CD4-positive, alpha-beta T cell treated with Interleukin-15 for 1 hour (primary cell): ENCODE results near the gene RNF166.
A peak's percentile ranks its signal among the peaks of the same experiment; 100 is the strongest.

ENCODE experiments used
- DNase-seq: peaks from one replicate; pipeline ENCODE4 v3.0.0-alpha.2; 2020

RNF166 gene

DNA sequence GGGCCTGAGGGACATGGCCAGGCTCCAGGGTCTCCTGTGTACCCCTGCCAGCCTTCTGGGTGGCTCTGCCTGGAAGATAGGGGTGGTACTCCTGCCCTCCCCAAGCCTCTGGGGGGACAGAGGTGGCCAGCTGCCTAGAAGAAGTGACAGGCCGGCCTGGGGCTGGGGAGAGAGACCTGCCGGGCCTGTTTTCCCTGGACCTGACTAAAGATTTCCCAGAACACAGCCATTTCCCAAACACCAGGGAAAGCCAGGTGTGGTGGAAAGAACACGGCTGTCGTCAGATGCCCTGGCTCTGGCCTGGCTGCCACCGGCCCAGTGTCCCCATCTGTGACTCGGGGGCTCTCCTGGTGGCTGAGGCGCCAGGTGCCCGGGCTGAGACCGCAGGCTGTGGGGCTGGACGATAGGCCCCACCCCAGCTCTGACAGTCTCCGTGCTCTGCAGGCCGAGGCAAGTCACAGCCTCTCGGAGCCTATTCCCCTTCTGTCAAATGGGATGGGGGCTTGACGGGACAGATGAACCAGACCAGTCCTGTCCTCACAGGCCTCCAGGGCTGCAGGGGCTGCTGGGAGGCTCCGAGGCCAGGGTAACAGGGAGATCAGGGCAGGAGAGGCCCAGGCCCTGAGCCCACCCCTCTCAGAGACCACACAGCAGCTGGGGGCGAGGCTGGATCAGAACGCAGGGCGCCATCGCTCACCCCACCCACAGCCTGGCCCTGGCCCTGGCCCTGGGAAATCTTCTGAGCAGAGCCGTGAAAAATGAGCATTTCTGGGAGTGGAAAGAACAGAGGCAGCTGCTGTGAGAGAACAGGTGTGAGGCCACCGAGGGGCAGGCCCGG lies 33.1 kb upstream of the RNF166 start:
- DNase-seq, result no peak

DNA sequence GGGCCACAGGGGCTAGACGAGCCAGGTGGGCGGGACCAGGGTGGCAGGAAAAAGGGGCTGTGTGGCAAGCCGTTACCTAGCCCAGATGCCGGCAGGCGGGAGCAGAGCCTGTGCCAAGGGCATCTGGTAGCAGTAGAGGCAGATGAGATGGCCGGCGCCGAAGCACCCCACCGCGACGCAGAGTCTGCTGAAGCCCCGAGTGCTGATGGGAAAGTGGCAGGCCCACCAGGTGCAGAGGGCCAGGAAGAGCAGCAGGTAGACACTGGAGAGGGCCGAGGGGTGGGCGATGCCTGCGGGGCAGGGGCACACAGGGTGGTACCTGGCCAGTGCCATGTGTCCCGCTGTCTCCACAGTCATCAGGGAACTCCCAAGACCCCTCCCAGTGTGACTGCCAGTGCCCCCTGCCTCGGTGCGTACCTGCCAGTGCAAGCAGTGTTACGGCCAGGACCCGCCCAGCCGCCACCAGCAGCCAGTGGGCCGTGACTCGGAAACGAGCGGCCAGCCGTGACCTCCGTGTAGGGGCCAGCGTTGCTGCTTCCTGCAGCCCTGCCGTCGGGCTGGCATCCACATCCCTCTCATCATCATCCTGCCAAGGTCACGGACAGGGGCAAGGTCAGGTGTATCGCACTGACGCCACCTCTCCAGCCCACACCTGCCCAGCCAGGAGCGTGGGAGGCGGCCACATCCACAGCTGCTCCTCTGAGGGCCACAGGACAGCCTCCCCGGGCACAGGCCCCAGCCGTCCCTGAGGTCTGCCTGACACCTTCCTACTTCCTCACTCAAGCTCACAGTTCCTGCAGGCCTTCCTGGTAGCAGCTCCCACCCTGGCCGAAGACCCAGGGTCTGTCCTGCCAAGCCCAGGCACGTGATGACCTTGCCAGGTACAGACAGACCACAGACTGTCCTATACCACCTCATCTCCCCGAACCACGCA lies 32.2 kb upstream of the RNF166 start:
- DNase-seq, result no peak

DNA sequence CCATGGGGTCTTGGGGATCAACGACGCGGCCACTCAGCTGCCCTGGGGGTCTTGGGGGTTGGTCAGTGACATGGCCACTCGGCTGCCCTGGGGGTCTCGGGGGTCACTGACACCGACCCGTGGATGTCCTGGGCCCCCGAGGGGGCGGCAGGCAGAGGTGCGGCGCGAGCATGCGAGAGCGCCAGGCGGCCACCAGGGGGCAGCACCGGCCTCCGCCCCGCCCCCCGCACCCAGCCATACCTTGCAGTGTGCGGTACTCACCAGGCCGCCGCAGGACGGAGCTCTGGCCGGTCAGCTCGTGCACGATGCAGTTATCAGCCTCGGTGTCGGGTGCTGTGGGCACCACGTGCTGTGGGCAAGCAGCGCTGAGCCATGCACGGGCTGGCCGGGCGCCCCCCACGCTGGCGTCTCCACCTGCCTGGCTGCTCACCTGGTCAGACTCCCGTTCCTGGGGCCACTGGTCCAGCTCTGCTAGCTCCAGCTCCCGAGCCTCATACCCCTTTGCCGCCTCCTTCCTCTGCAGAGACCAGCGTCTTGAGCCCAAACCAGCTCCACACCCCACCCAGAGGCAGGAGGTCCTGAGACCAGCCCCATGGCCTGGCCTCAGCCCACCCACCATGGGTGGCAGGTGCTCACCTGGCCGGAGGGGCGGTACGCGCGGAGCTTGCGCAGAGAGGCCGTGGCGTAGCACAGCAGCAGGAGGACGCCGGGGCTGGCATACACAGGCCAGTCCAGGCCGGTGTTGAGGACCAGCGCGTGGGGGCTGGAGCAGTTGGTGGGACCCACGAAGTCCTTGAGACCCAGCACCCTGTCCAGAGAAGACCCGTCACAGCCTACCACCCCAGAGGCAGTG lies 31.3 kb upstream of the RNF166 start:
- DNase-seq, result peak; percentile 85

DNA sequence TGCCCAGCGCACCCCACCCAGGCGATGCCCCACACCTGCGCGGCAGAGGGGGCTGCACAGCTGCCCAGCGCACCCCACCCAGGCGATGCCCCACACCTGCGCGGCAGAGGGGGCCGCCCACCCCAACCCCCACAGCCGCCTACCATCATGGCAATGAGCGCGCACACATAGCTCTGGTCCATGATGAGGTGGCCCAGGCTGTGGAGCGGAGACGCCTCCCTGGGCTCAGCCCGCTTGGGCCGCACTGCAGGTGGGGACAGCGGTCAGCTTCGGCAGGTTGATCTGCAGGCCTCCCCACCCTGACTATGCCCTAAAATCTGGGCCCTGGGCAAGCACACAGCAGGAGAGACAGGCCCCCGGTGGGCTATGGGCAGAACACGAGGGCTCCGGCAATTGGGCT lies 30.3 kb upstream of the RNF166 start:
- no peak for DNase-seq

DNA sequence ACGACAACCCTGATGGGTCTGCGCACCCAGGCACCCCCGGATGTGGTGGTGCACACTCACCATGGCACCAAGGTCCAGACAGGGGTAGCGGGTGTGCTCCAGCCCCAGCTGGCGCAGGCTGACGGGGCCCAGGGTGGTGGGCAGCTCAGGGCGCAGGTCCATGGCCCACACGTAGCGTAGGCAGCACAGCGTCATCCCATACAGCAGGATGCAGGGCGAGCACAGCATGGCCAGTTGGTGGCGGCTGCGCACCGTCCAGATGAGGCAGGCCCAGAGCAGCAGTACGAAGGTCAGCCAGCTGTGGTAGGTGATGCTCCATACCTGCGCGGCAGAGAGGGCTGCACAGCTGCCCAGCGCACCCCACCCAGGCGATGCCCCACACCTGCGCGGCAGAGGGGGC lies 29.9 kb upstream of the RNF166 start:
- DNase-seq, result no peak

DNA sequence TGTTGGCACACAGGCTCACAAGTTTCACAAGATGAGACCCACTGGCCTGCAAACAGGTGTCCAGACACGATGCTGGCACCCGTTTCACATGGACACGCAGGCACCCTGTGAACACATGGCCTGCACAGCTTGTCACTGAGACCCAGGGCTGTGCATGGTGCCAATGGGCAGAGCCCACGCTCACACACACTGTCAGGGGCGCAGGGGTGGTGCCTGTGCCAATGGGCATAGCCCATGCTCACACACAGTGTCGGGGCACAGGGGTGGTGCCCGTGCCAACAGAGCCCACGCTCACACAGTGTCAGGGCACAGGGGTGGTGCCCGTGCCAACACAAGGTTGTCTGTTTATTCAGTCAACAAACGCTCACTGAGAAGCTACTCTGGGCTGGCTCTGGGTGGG lies 29.4 kb upstream of the RNF166 start:
- no peak for DNase-seq

DNA sequence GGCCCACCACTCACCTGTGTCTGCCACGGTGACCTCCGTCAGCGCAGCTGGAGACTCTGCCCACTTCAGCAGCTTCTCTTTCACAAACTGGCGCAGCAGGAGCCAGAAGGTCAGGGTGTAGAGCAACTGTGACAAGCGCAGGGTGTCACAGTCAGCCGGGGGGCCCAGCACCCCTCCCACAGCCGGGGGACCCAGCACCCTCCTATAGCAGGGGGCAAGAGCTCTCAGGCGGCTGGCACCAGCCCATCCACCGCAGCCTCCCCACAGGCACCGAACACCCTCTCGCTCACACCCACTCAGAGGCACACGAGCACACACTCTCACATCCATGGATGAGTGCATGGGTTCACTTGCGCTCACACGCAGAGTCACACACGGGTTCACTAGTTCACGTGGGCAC lies 28.9 kb upstream of the RNF166 start:
- no peak for DNase-seq

DNA sequence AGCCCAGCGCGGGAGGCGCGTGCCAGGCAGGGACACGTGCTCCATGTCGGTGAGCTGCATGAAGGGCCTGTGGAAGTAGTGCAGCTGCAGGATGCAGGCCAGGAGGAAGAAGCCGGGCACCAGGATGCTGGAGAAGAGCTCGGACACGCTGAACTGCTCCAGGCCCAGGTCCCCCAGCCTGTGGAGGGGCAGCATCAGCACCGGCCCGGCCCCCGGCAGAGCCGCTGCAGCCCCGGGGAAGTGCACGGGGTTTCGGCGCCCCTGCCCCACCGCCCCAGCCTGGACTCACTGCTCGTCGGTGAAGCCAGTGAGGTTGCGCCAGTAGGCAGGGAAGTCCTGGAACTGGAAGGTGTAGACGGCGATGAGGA lies 28.1 kb upstream of the RNF166 start:
- DNase-seq, result no peak

DNA sequence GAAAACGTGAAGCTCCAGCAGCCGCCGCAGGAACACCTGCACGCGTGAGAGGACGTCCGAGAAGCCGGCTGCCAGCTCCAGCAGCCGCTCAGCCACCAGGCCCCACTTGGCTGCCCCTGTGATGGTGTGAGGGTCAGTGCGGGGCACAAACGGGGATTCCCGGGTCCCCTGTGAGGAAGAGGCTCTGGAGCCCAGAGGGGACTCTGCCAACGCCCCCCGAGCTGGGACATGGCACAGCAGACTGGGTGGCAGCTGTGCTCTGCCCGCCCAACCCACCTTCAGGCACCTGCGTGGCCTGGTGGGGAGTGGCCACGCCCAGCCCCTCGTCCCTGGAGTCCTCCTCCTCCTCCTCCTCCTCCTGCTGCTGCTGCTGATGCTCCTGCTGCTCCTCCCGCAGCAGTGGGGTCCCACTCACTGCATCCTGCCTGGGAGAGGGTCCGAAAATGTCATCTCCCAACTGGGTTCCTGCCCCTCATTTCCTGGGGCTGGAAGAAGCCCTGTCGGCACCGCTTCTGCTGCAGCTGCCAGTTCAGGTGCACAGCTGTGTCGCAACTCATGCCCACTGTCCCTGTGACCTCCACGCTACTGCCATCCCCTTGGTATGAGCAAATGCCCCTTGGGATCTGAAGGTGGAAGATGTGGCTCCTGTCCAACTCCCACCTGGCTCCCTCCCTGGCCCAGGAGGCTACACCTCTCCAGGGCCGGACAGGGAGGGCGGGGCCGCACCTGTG lies 27.6 kb upstream of the RNF166 start:
- DNase-seq, result no peak

DNA sequence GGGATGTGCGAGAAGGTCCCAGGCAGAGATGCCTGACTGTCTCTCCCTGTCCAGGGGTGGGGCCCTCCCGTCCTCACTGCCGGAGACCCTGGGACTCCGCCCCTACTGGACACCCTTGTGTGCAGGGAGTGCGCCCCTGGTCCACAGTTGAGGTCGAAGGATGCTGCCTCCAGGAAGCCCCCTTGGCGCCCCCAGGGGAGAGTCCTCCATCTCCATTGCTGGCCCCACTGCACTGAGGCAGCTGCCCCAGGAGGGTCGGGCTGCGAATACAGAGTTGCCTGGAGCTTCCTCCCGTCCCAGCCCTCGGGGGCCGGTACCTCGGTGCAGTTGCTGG lies 26.7 kb upstream of the RNF166 start:
- no peak for DNase-seq

DNA sequence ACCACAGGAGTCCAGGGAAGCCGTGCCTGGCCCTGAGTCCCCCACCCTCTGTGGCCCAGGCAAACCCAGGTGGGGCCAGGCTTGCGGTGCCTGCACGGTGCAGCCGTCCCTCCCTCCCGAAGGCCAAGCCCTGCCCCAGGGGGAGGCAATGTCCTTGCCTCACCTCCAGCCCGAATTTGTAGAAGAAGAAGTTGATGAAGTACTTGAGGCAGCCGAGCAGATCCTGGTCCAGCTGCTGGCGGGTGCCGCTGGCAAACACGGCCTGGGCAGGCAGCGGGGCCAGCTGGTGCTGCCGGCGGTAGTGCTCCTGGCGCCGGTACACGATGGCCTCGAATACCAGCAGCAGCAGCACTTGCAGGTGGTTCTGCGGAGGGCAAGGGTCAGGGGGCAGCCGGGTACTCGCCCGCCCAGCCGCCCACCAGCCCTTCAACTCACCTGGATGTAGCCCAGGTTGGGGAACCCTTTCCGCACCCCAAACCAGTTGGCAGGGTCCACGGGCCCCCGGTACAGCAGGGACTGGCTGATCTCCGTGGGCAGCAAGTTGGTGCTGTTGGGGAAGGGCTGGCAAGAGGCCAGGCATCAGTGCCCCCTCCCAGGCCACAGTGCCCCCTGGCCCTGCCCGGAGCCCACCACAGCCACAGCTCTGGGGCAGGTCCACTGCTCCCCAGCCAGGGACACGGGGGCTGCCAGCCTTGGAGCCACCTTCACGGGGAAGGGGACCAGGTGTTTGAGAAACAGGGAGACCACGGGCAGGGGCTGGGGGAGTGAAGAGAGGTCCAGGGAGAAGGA lies 26.2 kb upstream of the RNF166 start:
- no peak for DNase-seq

DNA sequence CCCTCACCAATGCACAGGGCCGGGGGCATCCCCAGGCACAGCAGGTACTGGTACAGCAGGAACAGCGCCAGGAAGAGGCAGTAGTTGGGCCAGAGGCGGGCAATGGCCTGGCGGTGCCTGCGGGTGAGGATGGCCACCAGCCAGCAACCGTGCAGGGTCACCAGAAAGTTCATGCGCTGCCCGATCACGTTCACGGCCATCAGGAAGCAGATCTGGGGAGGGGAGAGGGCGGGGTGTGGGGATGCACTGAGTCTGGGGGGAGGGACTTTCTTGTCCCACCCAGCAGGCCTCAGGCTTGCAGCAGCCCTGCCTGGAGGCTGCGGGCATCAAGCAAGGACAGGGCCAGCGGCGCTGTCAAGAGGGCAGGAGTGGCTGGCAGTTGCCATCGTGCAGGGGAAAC lies 25.5 kb upstream of the RNF166 start:
- no peak for DNase-seq

DNA sequence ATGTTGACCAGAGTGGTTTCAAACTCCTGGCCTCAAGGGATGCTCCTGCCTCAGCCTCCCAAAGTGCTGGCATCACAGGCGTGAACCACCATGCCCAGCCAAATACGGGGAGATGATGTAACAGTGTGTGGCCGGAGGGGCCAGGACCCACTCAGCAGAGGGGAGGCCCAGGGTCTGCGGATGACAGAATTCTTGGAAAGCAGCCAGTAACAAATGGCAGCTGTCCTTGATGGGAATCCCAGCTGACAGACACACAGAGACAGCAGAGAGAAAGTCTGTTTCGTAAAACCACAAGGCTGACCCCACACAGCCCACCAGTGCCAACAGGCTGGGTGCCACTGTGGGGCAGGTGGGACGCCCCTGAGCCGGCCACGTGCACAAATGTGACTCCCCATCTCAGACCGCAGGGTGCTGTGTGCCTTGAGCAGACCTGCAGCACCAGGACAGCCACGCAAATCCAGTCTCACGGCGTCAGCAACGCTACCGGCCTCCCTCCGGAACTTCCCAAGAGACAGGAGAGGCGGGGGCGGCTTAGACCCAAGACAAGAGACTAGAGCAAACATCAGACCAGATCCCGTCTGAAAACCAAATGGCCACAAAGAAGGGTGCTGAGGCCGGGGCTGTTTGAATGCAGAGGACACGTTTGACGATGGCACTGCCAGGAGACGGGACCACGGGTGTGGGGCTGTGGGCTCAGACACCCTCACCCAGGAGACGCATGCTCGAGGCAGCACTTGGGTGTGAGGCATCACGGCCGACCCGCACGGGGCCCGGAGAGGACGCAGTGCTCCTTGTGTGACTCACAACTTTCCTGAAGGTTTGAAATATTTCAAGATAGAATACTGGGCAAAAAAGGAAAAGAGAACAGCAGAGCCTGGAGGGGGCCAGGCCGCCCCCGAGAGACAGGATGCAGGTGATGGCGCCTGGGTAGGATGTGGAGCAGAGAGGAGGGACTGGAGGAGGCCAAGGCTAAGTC lies 24.7 kb upstream of the RNF166 start:
- DNase-seq, result no peak

DNA sequence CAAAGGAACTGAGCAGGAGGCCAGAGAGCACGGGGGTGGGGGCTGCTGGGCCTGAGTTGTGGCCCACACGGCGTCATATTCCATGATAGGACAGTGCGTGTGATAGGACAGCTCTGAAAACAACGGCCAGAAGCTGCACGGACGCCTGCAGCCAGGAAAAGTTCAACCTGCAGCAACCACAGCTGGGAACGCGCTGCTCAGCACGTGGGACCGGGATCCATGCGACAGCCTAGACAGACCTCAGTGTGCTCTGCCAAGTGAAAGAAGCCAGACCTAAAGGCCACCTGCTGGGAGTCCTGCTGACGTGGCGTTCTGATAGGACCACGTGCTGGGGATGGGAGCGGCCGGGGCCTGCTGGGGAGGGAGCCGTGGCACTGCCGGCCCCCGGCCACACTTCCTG lies 21.7 kb upstream of the RNF166 start:
- DNase-seq, result no peak

DNA sequence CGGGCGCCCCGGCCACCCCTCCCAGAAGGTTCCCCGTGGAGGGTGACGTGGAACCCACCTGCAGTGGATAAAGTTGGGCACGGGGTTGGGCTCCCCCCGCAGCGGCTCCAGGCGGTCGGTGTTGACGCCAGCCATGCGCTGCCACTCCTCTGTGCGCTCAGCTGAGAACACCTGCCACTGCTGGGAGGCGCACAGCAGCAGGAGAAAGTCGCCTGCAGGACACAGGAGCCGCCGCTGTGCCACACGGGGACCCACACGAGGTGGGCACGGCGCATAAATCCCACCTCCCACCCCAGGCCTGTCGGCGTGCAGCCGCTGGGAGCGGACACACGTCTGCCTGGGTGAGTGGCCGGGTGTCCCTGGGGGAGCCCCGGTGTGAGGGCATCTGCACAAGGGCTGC lies 20.8 kb upstream of the RNF166 start:
- no peak for DNase-seq

DNA sequence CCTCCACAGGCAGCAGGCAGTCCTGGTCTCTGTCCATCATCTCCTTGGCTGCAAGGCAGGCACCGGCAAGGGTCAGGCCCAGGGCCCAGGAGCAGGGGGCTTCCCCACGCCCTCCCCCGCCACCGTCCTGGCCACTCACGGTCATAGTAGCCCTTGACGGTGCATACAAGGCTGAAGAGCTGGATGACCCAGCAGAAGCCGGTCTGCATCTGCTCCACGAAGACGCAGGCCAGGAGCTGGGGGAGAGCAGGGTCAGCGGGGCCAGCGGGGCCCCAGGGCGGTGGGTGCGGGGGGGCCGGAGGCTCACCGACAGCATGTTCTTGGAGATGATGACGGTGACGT lies 20.2 kb upstream of the RNF166 start:
- DNase-seq, result no peak

DNA sequence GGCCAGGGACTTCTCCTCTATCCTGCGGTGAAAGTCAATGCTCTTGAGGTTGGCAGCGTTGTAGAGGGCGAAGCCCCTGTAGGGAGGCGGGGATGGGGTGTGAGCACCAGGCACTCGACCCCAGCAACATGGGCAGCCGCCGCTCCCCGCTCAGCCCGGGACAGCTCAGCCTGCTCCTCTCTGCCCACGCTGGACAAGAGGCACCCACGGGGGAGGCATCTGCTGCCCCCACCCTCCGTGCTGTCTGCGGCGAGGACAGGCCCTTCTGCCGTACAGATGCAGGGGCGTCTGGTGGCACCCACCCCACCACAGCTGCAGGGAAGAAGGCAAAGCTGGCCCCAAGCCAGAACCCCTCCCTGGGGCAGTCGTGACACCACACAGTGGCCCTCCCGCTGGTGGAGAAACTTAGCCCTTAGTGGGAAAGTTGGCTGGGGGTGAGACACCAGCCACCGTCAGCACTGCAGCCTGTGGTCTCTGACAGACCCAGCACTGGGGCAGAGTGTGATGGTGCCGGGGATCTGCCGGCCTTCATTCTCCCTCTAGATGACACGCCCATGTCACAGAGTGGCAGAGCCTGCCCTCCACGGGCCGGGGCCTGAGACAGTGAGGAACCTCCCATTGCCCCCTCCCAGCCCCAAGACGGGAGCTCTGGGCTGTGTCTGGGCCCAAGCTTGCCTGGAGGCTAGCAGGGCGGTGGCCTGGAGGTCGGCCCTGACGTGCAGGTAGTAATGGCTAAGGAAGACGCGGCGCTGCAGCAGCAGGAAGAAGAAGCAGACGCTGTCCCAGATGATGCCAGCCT lies 19.6 kb upstream of the RNF166 start:
- DNase-seq, result no peak

DNA sequence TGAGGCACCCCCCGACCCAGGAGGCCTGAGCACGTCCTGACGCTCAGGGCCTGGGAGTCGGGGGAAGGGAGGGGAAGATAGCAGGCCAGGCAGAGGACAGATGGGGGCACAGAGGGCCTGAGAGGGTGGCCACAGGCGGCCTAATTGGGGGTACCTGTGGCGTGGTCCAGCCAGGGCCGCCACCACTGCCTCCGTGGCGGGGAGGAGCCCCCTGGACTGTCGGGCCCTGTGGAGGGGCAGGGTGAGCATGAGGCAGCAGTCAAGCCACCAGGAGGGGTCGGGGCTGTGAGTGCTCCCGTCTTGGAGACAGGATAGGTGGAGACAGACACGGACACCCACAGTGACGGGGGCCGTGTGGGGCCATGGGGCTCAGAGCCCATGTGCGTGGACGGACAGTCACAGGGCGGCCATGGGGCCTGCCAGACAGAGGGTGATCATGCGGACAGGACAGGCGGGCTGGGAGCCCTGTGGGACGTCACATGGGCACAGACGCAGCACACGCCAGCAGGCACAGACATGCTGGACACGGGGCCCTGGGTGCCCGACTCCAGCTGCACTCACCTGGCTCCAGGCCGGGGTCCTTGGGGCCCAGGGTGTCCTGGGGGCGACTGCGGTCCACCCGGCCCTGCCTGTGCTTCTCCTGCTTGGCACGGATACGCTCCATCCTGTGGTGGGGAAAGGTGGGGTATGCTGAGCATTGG lies 18.8 kb upstream of the RNF166 start:
- DNase-seq, result no peak

DNA sequence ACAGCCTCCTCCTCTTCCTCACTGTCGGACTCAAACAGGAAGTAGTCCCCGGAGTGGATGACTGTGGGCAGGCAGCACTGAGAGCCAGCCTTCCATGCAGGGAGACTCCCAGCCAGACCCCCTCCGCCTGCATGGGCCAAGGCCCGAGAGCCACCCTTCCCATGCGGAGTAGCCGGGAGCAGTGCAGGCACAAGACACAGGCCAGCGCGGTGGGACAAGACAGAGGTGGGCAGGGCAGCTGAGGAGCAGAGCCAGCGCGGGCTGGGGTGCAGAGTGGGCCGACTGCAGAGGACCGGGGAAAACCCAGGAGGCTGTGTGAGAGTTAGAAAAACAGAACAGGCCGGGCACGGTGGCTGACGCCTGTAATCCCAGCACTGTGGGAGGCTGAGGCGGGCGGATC lies 17.7 kb upstream of the RNF166 start:
- DNase-seq, result no peak
